Muscle of leg (tissue), 11 donors: ENCODE data around the gene RELL1. TPM values are rescaled to one million over a fixed set of nuclear protein-coding genes. Genes with fewer than 3 reads are reported as not detected.
A peak's percentile ranks its signal among the peaks of the same experiment; 100 is the strongest.

Source experiments
- DNase-seq: peaks from one replicate; pipeline ENCODE4 v3.0.0; 2013
- H3K27ac ChIP-seq: one replicate; pipeline ENCODE4 v1.5.1; 2013; ENCODE audit warnings: mild to moderate bottlenecking, low read length, control low read depth
- H3K27me3 ChIP-seq: one replicate; pipeline ENCODE4 v1.6.1; 2013; ENCODE audit warnings: low read length; ENCODE audit not compliant: control insufficient read depth, insufficient read depth
- H3K36me3 ChIP-seq: one replicate; pipeline ENCODE4 v1.6.1; 2013; ENCODE audit warnings: low read length; ENCODE audit not compliant: control insufficient read depth, insufficient read depth
- H3K4me1 ChIP-seq: one replicate; pipeline ENCODE4 v1.6.1; 2013; ENCODE audit warnings: low read length; ENCODE audit not compliant: control insufficient read depth, insufficient read depth
- H3K4me3 ChIP-seq: one replicate; pipeline ENCODE4 v1.5.1; 2013; ENCODE audit warnings: low read length, control low read depth
- H3K9me3 ChIP-seq: replicated peaks from 2 replicates; pipeline ENCODE4 v1.6.1; 2013; ENCODE audit warnings: low read depth, low read length; ENCODE audit not compliant: control insufficient read depth
- WGBS: methylation state at CpG from one replicate; pipeline ENCODE4 v1.1.5; 2013; ENCODE audit warnings: missing lambda C conversion rate; ENCODE audit not compliant: insufficient coverage; 5-methylcytosine and 5-hydroxymethylcytosine counted together
- polyA plus RNA-seq, 8 donors: library from polyadenylated mRNA; unstranded; fragments of 120-200 nt; gene quantifications; one replicate each; pipeline versions ENCODE4 v1.2.1 to v1.2.3, GENCODE V29; 2013; ENCODE audit warnings: inconsistent platforms in 1 of 8, low replicate concordance in 1 of 8; ENCODE audit not compliant: insufficient read length in 8 of 8, insufficient read depth in 1 of 8
- total RNA-seq: library from RNA; stranded (reverse); fragments of 120-200 nt; gene quantifications from one replicate; pipeline ENCODE4 v1.2.4, GENCODE V29; 2013

Gene RELL1
- total and polyA plus RNA-seq, 9 donors, result 9.7 to 44.7 (median 13.9) TPM

GRCh38 chr4:37644962-37645361, 41.2 kb downstream of the RELL1 start:
- Histone ChIP-seq H3K9me3 (no peaks in the 10 kb centered on the region), H3K4me3 (no peak overlapping the region), H3K27ac (no peak overlapping the region), H3K4me1 (peaks cover 5% of the 10 kb centered on the region), H3K36me3 (peaks cover 44% of the 10 kb centered on the region), H3K27me3 (no peaks in the 10 kb centered on the region)
- 80% methylated on average over 5 of the region's 9 CpGs for WGBS
- peak; percentile 58 for DNase-seq

- 80% methylated on average over 3 of the region's 11 CpGs for WGBS
- Histone ChIP-seq H3K27me3 (no peaks in the 10 kb centered on the region), H3K9me3 (no peaks in the 10 kb centered on the region), H3K36me3 (peaks cover 38% of the 10 kb centered on the region), H3K4me3 (no peak overlapping the region), H3K27ac (no peak overlapping the region), H3K4me1 (peaks cover 5% of the 10 kb centered on the region)
- DNase-seq, result no peak
Measured at GRCh38 chr4:37641886-37642849, 44.0 kb downstream of the RELL1 start.

- H3K9me3 ChIP-seq, result no peaks in the 10 kb centered on the region
- peaks cover 5% of the 10 kb centered on the region for H3K4me1 ChIP-seq
- no peak overlapping the region for H3K27ac ChIP-seq
- no peaks in the 10 kb centered on the region for H3K27me3 ChIP-seq
- H3K36me3 ChIP-seq, result peaks cover 38% of the 10 kb centered on the region
- WGBS, result no CpG with 5 or more reads among the region's 3 CpGs
- DNase-seq, result no peak
- H3K4me3 ChIP-seq, result no peak overlapping the region
Measured at GRCh38 chr4:37641352-37641751, 44.8 kb downstream of the RELL1 start.

GRCh38 chr4:37639551-37640285, 46.5 kb downstream of the RELL1 start:
- Histone ChIP-seq H3K27me3 (no peaks in the 10 kb centered on the region), H3K4me1 (no peaks in the 10 kb centered on the region), H3K36me3 (peaks cover 33% of the 10 kb centered on the region), H3K4me3 (no peak overlapping the region), H3K27ac (no peak overlapping the region), H3K9me3 (no peaks in the 10 kb centered on the region)
- no CpG with 5 or more reads among the region's 4 CpGs for WGBS
- no peak for DNase-seq

- Histone ChIP-seq H3K27ac (no peak overlapping the region), H3K36me3 (peaks cover 52% of the 10 kb centered on the region)
- WGBS, result 93% methylated on average over 3 of the region's 6 CpGs
Measured at GRCh38 chr4:37635155-37635554, 51.0 kb downstream of the RELL1 start.

GRCh38 chr4:37634180-37634579, 52.0 kb downstream of the RELL1 start:
- no peak overlapping the region for H3K27ac ChIP-seq
- no peaks in the 10 kb centered on the region for H3K9me3 ChIP-seq
- WGBS, result no CpG with 5 or more reads among the region's 4 CpGs
- H3K4me3 ChIP-seq, result no peak overlapping the region
- peaks cover 60% of the 10 kb centered on the region for H3K36me3 ChIP-seq
- H3K4me1 ChIP-seq, result no peaks in the 10 kb centered on the region
- H3K27me3 ChIP-seq, result no peaks in the 10 kb centered on the region
- DNase-seq, result no peak

More at GRCh38 chr4:37635155-37635554, 51.0 kb downstream of the RELL1 start:
- H3K9me3 ChIP-seq, result no peaks in the 10 kb centered on the region
- H3K4me3 ChIP-seq, result no peak overlapping the region
- no peak for DNase-seq
- H3K27me3 ChIP-seq, result no peaks in the 10 kb centered on the region
- H3K4me1 ChIP-seq, result no peaks in the 10 kb centered on the region

GRCh38 chr4:37632836-37633235, 53.3 kb downstream of the RELL1 start:
- DNase-seq, result no peak
- Histone ChIP-seq H3K27me3 (no peaks in the 10 kb centered on the region), H3K27ac (no peak overlapping the region), H3K9me3 (no peaks in the 10 kb centered on the region), H3K4me1 (no peaks in the 10 kb centered on the region), H3K36me3 (peaks cover 60% of the 10 kb centered on the region), H3K4me3 (no peak overlapping the region)
- WGBS, result 60% methylated on average over 1 of the region's 3 CpGs

GRCh38 chr4:37631551-37631950, 54.6 kb downstream of the RELL1 start:
- Histone ChIP-seq H3K36me3 (peaks cover 54% of the 10 kb centered on the region), H3K27ac (no peak overlapping the region), H3K4me1 (no peaks in the 10 kb centered on the region), H3K9me3 (no peaks in the 10 kb centered on the region), H3K27me3 (no peaks in the 10 kb centered on the region), H3K4me3 (no peak overlapping the region)
- DNase-seq, result peak; percentile 73
- WGBS, result no CpG with 5 or more reads among the region's 2 CpGs

- Histone ChIP-seq H3K36me3 (peaks cover 50% of the 10 kb centered on the region), H3K27ac (no peak overlapping the region), H3K9me3 (no peaks in the 10 kb centered on the region), H3K4me1 (no peaks in the 10 kb centered on the region), H3K27me3 (no peaks in the 10 kb centered on the region), H3K4me3 (no peak overlapping the region)
- DNase-seq, result no peak
- WGBS, result 86% methylated on average over 6 of the region's 6 CpGs
Measured at GRCh38 chr4:37629713-37630112, 56.5 kb downstream of the RELL1 start.

- H3K36me3 ChIP-seq, result peaks cover 44% of the 10 kb centered on the region
- H3K27ac ChIP-seq, result no peak overlapping the region
- no peaks in the 10 kb centered on the region for H3K9me3 ChIP-seq
- no peak overlapping the region for H3K4me3 ChIP-seq
- 65% methylated on average over 3 of the region's 4 CpGs for WGBS
- H3K4me1 ChIP-seq, result no peaks in the 10 kb centered on the region
- no peaks in the 10 kb centered on the region for H3K27me3 ChIP-seq
- DNase-seq, result no peak
Measured at GRCh38 chr4:37628977-37629609, 57.1 kb downstream of the RELL1 start.
